Epithelial cell of esophagus (primary cell): ENCODE data around the gene PNPO.

Experiments
- DNase-seq: peaks from one replicate; pipeline ENCODE4 v3.0.0; 2010; ENCODE audit warnings: low read depth
- H3K4me3 ChIP-seq: 2 replicates; pipeline ENCODE4 v1.5.1; 2011; ENCODE audit warnings: mild to moderate bottlenecking, low read length, control low read depth
- CTCF ChIP-seq: IDR thresholded peaks from 2 replicates; pipeline ENCODE4 v1.5.1; 2011; ENCODE audit warnings: low read depth, mild to moderate bottlenecking, low read length, control low read depth, inconsistent platforms; ENCODE audit not compliant: insufficient read depth; ENCODE audit errors: missing control alignments

PNPO gene

GRCh38 chr17:47993031-47993564, 51.7 kb downstream of the PNPO start:
- TF ChIP-seq CTCF = no peak
- no peak overlapping the region for H3K4me3 ChIP-seq
- DNase-seq = no peak

GRCh38 chr17:47993964-47994363, 52.6 kb downstream of the PNPO start:
- DNase-seq = no peak
- TF ChIP-seq CTCF = no peak
- H3K4me3 ChIP-seq = no peak overlapping the region

GRCh38 chr17:47994724-47995123, 53.4 kb downstream of the PNPO start:
- H3K4me3 ChIP-seq = no peak overlapping the region
- TF ChIP-seq CTCF = no peak
- no peak for DNase-seq

- DNase-seq = no peak
- TF ChIP-seq CTCF = no peak
- H3K4me3 ChIP-seq = no peak overlapping the region
Measured at GRCh38 chr17:47995241-47995935, 54.0 kb downstream of the PNPO start.

GRCh38 chr17:47996201-47996600, 54.8 kb downstream of the PNPO start:
- no peak for TF ChIP-seq CTCF
- DNase-seq = no peak
- no peak overlapping the region for H3K4me3 ChIP-seq

- no peak overlapping the region for H3K4me3 ChIP-seq
- no peak for DNase-seq
- TF ChIP-seq CTCF = no peak
Measured at GRCh38 chr17:47997586-47997985, 56.2 kb downstream of the PNPO start.

GRCh38 chr17:47998044-47998443, 56.7 kb downstream of the PNPO start:
- no peak for DNase-seq
- no peak overlapping the region for H3K4me3 ChIP-seq
- no peak for TF ChIP-seq CTCF
